HG02970 (cell line): ENCODE results near the gene FAM131A.

Experiments used
- ATAC-seq: cut with Tn5 transposase; IDR thresholded peaks from one replicate; pipeline ENCODE4 v1.9.1; 2021; ENCODE audit warnings: mild to moderate bottlenecking, moderate library complexity, moderate number of reproducible peaks; ENCODE audit not compliant: unreplicated experiment, low FRiP score

FAM131A gene

GRCh38 chr3:184372296-184372821, 35.0 kb downstream of the FAM131A start:
- no peak for ATAC-seq

GRCh38 chr3:184372911-184373310, 35.5 kb downstream of the FAM131A start:
- ATAC-seq, result no peak

- no peak for ATAC-seq
Measured at GRCh38 chr3:184373422-184373821, 36.0 kb downstream of the FAM131A start.

- ATAC-seq, result no peak
Measured at GRCh38 chr3:184375747-184376461, 38.5 kb downstream of the FAM131A start.

- no peak for ATAC-seq
Measured at GRCh38 chr3:184377374-184377773, 40.0 kb downstream of the FAM131A start.

- no peak for ATAC-seq
Measured at GRCh38 chr3:184377882-184378445, 40.6 kb downstream of the FAM131A start, which contains the start of gene THPO. Gene THPO (minus strand): TSS chr3:184378207. CDS start chr3:184376259, 1,948 bp downstream.

- no peak for ATAC-seq
Measured at GRCh38 chr3:184378651-184379357, 41.4 kb downstream of the FAM131A start.

GRCh38 chr3:184379358-184380184, 42.2 kb downstream of the FAM131A start, which contains the start of gene CHRD:
Gene CHRD (plus strand): TSS chr3:184380054. CDS start chr3:184380319, 265 bp downstream.
- no peak for ATAC-seq

GRCh38 chr3:184380185-184380626, 42.8 kb downstream of the FAM131A start:
- no peak for ATAC-seq

DNA sequence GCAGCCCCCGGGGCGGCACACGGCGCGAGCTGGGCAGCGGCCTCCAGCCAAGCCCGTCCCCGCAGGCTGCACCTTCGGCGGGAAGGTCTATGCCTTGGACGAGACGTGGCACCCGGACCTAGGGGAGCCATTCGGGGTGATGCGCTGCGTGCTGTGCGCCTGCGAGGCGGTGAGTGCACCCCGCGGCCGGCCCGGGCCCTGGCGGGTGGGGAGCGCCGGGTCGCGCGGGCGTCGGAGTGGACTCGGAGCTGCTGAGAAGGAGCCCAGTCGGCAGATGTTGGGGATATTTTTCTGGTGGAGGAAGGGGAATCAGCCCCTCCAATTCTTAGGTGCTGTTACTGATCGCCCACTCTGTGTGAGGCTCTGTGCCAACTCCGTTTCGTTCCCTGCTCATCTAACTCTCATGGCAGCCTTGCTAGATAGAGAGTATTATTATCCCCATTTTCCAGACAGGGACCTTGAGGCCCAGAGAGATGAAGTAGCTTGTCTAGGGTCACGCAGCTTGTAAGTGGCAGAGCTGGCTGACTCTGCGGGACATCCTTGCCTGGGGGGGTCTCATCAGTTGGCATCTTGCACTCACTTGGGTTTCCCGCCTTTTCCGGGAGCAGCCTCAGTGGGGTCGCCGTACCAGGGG, 43.3 kb downstream of the FAM131A start:
- no peak for ATAC-seq

- ATAC-seq, result no peak
Measured at GRCh38 chr3:184381261-184382224, 44.1 kb downstream of the FAM131A start.

DNA sequence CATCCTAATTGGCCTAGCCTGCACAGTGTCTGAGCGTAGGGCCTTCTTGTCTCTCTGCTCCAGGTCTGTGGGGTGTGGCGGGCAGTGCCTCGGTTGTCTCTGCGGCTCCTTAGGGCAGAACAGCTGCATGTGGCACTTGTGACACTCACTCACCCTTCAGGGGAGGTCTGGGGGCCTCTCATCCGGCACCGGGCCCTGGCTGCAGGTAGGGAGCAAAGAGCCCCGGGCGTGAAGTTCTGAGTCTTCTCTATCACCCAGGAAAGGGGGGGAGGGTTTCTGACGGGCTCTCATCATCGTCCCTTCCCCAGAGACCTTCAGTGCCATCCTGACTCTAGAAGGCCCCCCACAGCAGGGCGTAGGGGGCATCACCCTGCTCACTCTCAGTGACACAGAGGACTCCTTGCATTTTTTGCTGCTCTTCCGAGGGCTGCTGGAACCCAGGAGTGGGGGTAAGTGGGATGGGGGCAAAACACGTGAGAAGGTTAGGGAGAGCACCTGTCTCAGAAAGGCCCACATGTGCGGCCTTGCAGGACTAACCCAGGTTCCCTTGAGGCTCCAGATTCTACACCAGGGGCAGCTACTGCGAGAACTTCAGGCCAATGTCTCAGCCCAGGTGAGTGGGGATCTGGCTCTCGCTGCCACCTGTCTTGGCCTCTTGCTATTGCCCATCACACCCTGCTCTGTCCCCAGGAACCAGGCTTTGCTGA, 45.1 kb downstream of the FAM131A start:
- no peak for ATAC-seq

- ATAC-seq, result no peak
Measured at GRCh38 chr3:184383033-184383740, 45.8 kb downstream of the FAM131A start.

GRCh38 chr3:184384342-184384741, 46.9 kb downstream of the FAM131A start:
- no peak for ATAC-seq

DNA sequence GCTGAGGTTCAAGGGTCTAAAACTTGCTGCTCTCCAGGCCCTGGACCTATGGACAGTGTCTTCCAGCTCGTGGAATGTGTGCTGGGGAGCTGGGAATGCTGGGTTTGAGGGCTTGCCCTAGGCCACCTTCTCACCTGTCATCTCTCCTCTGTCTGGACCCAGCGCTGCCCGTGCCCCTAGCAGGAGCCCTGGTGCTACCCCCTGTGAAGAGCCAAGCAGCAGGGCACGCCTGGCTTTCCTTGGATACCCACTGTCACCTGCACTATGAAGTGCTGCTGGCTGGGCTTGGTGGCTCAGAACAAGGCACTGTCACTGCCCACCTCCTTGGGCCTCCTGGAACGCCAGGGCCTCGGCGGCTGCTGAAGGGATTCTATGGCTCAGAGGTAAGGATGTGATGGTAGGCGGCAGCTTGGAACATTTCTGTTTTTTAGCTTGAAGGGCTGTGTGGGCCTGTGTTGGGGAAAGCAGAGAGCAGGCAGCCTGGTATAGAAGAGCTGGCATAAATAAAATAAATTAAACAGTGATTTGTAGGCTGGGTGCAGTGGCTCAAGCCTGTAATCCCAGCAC, 47.5 kb downstream of the FAM131A start:
- no peak for ATAC-seq

DNA sequence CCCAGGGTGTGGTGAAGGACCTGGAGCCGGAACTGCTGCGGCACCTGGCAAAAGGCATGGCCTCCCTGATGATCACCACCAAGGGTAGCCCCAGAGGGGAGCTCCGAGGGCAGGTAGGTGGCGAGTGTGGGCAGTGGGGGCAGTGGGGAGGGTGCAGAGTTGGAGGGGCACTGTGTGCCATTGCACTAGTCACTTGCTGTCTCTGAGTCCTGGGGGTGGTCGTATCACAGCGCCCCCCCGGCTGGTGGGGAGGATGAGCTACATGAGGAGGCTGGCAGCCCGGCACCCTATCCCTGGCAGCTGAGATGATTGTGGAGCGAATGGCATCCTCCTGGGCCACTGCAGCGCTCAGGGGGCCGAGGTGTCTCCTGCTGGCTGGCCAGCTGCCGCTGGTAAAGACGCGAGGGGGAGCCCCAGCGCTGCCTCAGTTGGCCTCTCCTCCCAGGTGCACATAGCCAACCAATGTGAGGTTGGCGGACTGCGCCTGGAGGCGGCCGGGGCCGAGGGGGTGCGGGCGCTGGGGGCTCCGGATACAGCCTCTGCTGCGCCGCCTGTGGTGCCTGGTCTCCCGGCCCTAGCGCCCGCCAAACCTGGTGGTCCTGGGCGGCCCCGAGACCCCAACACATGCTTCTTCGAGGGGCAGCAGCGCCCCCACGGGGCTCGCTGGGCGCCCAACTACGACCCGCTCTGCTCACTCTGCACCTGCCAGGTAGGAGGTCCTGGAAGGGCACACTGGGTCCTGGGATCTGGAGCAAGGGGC, 48.8 kb downstream of the FAM131A start:
- no peak for ATAC-seq
